Measurements from ENCODE around the gene SLC46A1. TPM values are rescaled to one million over a fixed set of nuclear protein-coding genes. Genes with fewer than 3 reads are reported as not detected.
A peak's percentile ranks its signal among the peaks of the same experiment; 100 is the strongest.

SLC46A1 gene
- total RNA-seq, 4 donors from 2014 or later = 10.8 to 15.6 (median 13.4) TPM

GRCh38 chr17:28398280-28398981 lies 7.6 kb downstream of the SLC46A1 start:
- 64 to 75% methylated on average over 5 to 6 of the region's 6 CpGs for WGBS, 2 donors
- peak; percentile 15 to 27 for DNase-seq
- H3K36me3 ChIP-seq = peaks cover 0 to 8% of the 10 kb centered on the region in 2 donors
- H3K27me3 ChIP-seq = no peaks in the 10 kb centered on the region
- intact Hi-C loops (cut with DNase I) = no loop called here
- H3K4me1 ChIP-seq = peaks cover 3 to 13% of the 10 kb centered on the region in 2 donors
- H3K27ac ChIP-seq = peak overlapping the region in 1 of 3 donors; percentile 45
- no peaks in the 10 kb centered on the region for H3K9me3 ChIP-seq
- H3K4me3 ChIP-seq (replicated peaks in 1 of 3) = no peak overlapping the region
- TF ChIP-seq POLR2A (IDR thresholded peaks at IDR 0.05) = no peak
- TF ChIP-seq CTCF (IDR thresholded peaks at IDR 0.05) = no peak

GRCh38 chr17:28397687-28398279 lies 8.2 kb downstream of the SLC46A1 start:
- DNase-seq = no peak
- peak overlapping the region in 1 of 3 donors; percentile 45 for H3K27ac ChIP-seq
- H3K36me3 ChIP-seq = peaks cover 0 to 9% of the 10 kb centered on the region in 2 donors
- TF ChIP-seq POLR2A (IDR thresholded peaks at IDR 0.05) (no peak), CTCF (IDR thresholded peaks at IDR 0.05) (no peak)
- peaks cover 3 to 13% of the 10 kb centered on the region in 2 donors for H3K4me1 ChIP-seq
- intact Hi-C loops (cut with DNase I) = no loop called here
- no peaks in the 10 kb centered on the region for H3K27me3 ChIP-seq
- WGBS, 2 donors = 71 to 74% methylated on average over 6 to 7 of the region's 7 CpGs
- H3K9me3 ChIP-seq = no peaks in the 10 kb centered on the region
- no peak overlapping the region for H3K4me3 ChIP-seq (replicated peaks in 1 of 3)

- Histone ChIP-seq H3K4me3 (replicated peaks in 1 of 3) (no peak overlapping the region), H3K36me3 (peaks cover 0 to 11% of the 10 kb centered on the region in 2 donors), H3K27me3 (no peaks in the 10 kb centered on the region), H3K4me1 (peaks cover 3 to 13% of the 10 kb centered on the region in 2 donors), H3K27ac (no peak overlapping the region), H3K9me3 (no peaks in the 10 kb centered on the region)
- no peak for DNase-seq
- 93 to 100% methylated on average over 3 of the region's 3 CpGs for WGBS, 2 donors
- intact Hi-C loops (cut with DNase I) = no loop called here
- no peak for TF ChIP-seq POLR2A (IDR thresholded peaks at IDR 0.05)
- TF ChIP-seq CTCF (IDR thresholded peaks at IDR 0.05) = no peak
These were observed 8.7 kb downstream of the SLC46A1 start for GRCh38 chr17:28397275-28397674.

- Histone ChIP-seq H3K27ac (no peak overlapping the region), H3K4me3 (replicated peaks in 1 of 3) (no peak overlapping the region), H3K4me1 (peaks cover 3 to 13% of the 10 kb centered on the region in 2 donors), H3K36me3 (peaks cover 0 to 7% of the 10 kb centered on the region in 2 donors), H3K27me3 (no peaks in the 10 kb centered on the region), H3K9me3 (no peaks in the 10 kb centered on the region)
- TF ChIP-seq CTCF (IDR thresholded peaks at IDR 0.05) (no peak), POLR2A (IDR thresholded peaks at IDR 0.05) (no peak)
- no peak for DNase-seq
- WGBS, 2 donors = 83 to 100% methylated on average over 3 to 5 of the region's 6 CpGs
- intact Hi-C loops (cut with DNase I) = no loop called here
These were observed 9.3 kb downstream of the SLC46A1 start for GRCh38 chr17:28396635-28397239.

- intact Hi-C loops (cut with DNase I) = no loop called here
- H3K4me3 ChIP-seq (replicated peaks in 1 of 3) = no peak overlapping the region
- no peaks in the 10 kb centered on the region for H3K27me3 ChIP-seq
- 82 to 86% methylated on average over 2 to 5 of the region's 6 CpGs for WGBS, 2 donors
- H3K4me1 ChIP-seq = peaks cover 3 to 13% of the 10 kb centered on the region in 2 donors
- DNase-seq = no peak
- no peak for TF ChIP-seq POLR2A (IDR thresholded peaks at IDR 0.05)
- TF ChIP-seq CTCF (IDR thresholded peaks at IDR 0.05) = no peak
- peaks cover 4 to 5% of the 10 kb centered on the region in 2 donors for H3K36me3 ChIP-seq
- no peaks in the 10 kb centered on the region for H3K9me3 ChIP-seq
- no peak overlapping the region for H3K27ac ChIP-seq
These were observed 10.0 kb downstream of the SLC46A1 start for GRCh38 chr17:28395968-28396367.
